Chondrocyte (in vitro differentiated cells): ENCODE results near the gene ZBTB49. TPM values are rescaled to one million over a fixed set of nuclear protein-coding genes. Genes with fewer than 3 reads are reported as not detected.

Experiments
- DNase-seq: peaks from one replicate; pipeline ENCODE4 v3.0.0; 2021; ENCODE audit warnings: mixed read lengths, low spot score
- H3K27ac Mint-ChIP-seq: one replicate; pipeline ENCODE4 v1.8.0; 2021; ENCODE audit warnings: mild to moderate bottlenecking, moderate library complexity, mixed read lengths; ENCODE audit not compliant: unreplicated experiment
- H3K27me3 Mint-ChIP-seq: 2 replicates; pipeline ENCODE4 v1.8.0; 2021; ENCODE audit warnings: low read depth, mixed read lengths
- H3K36me3 Mint-ChIP-seq: 2 replicates; pipeline ENCODE4 v1.8.0; 2021; ENCODE audit warnings: low read depth, mixed read lengths
- H3K4me1 Mint-ChIP-seq: 2 replicates; pipeline ENCODE4 v1.8.0; 2021; ENCODE audit warnings: low read depth, mild to moderate bottlenecking, mixed read lengths
- H3K4me3 Mint-ChIP-seq: one replicate; pipeline ENCODE4 v1.8.0; 2021; ENCODE audit warnings: mild to moderate bottlenecking, moderate library complexity, mixed read lengths; ENCODE audit not compliant: unreplicated experiment
- H3K9me3 Mint-ChIP-seq: 2 replicates; pipeline ENCODE4 v1.8.0; 2021; ENCODE audit warnings: low read depth, mixed read lengths
- total RNA-seq: library from RNA; stranded (reverse); gene quantifications from 3 replicates; pipeline ENCODE4 v1.2.1, GENCODE V29; 2021
- TF ChIP-seq, protein P1 (sequence below): fragments of 200-600 bp; sonication (generic); IDR thresholded peaks from 2 replicates; pipeline ENCODE4 v1.5.0; 2021; ENCODE audit warnings: antibody characterized with exemption, mild to moderate bottlenecking, moderate library complexity

The ZBTB49 gene
- total RNA-seq, 1 donor from 2014 or later, result 4.3 TPM

DNA sequence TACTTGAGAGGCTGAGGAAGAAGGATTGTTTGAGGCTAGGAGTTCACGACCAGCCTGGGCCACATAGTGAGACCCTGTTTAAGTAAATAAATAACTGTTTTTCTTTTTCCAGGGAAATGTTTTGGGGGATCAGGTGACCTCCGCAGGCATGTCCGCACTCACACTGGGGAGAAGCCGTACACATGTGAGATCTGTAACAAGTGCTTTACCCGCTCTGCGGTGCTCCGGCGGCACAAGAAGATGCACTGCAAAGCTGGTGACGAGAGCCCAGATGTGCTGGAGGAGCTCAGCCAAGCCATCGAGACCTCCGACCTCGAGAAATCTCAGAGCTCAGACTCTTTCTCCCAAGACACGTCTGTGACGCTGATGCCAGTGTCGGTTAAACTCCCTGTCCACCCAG is 30.5 kb downstream of the ZBTB49 start:
- Mint-ChIP-seq H3K27ac (no peak overlapping the region), H3K9me3 (no peaks in the 10 kb centered on the region), H3K27me3 (no peaks in the 10 kb centered on the region), H3K4me1 (peaks cover 3% of the 10 kb centered on the region), H3K4me3 (no peak overlapping the region), H3K36me3 (peaks cover 30% of the 10 kb centered on the region)
- peak; percentile 52 for DNase-seq
- TF ChIP-seq, protein P1, sequence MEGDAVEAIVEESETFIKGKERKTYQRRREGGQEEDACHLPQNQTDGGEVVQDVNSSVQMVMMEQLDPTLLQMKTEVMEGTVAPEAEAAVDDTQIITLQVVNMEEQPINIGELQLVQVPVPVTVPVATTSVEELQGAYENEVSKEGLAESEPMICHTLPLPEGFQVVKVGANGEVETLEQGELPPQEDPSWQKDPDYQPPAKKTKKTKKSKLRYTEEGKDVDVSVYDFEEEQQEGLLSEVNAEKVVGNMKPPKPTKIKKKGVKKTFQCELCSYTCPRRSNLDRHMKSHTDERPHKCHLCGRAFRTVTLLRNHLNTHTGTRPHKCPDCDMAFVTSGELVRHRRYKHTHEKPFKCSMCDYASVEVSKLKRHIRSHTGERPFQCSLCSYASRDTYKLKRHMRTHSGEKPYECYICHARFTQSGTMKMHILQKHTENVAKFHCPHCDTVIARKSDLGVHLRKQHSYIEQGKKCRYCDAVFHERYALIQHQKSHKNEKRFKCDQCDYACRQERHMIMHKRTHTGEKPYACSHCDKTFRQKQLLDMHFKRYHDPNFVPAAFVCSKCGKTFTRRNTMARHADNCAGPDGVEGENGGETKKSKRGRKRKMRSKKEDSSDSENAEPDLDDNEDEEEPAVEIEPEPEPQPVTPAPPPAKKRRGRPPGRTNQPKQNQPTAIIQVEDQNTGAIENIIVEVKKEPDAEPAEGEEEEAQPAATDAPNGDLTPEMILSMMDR, result no peak

DNA sequence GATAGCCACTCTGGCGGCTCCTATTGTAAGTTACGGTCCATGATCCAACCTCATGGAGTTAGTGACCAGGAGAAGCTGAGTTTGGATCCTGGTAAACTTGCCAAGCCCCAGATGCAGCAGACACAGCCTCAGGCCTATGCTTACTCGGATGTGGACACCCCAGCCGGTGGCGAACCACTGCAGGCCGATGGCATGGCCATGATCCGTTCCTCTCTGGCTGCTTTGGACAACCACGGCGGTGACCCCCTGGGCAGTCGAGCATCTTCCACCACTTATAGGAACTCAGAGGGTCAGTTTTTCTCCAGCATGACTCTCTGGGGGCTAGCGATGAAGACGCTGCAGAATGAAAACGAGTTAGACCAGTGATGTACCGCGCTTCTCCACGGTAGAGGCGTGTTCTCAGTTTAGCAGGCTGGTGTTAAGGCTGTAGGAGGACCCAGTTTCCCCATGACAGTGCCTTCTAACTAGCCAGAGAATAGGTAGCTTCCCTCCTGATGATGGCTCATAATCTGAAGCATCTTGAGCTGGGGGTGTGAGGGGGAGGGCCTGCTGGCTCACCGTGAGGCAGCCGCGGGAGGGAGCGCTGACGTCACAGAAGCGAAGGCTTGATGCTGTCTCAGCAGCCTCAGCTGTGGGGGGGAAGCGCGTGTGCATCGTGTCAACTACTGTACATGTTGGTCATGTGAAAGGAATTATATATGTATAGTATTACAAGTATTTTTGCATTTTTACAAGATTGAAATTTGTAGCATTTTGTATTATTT is 31.1 kb downstream of the ZBTB49 start:
- Mint-ChIP-seq H3K4me3 (no peak overlapping the region), H3K4me1 (peaks cover 3% of the 10 kb centered on the region), H3K9me3 (no peaks in the 10 kb centered on the region), H3K36me3 (peaks cover 30% of the 10 kb centered on the region), H3K27me3 (no peaks in the 10 kb centered on the region), H3K27ac (no peak overlapping the region)
- TF ChIP-seq, protein P1, result no peak
- peak; percentile 69 for DNase-seq

DNA sequence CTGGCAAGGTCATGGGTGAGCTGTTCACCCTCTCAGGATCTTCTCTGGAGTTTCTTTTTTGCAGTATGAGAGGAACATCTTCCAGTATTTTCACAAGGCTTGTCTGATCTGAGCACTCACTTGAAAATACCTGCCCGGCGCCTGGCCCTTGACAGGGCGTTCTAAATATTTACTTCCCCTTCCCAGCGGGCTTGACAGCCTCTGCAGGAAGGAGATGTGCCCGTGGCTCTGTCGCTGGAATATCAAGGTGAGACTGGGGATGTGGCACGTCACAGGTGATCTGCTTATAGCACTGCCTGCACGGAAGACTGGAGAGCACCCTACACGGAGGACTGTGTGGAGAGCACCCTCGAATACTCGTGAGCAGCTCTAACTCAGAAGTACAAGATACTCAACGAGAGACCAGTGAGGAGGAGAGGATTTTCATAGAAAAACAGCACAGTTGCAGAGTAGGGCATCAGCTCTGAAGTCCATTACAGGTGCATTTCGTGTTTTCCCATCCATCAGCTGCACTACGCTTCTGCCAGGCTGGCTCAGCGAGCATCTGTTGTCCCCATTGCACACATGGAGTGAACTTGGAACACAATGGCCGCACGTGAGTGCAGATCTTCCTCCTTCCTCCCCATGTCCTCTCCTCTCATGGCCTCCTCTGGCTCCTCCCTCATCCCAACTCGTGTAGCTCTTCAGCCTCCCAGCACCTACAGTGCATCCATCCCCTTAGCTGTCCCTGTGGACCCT is 32.1 kb downstream of the ZBTB49 start:
- no peaks in the 10 kb centered on the region for H3K27me3 Mint-ChIP-seq
- DNase-seq, result peak; percentile 49
- no peaks in the 10 kb centered on the region for H3K9me3 Mint-ChIP-seq
- peaks cover 26% of the 10 kb centered on the region for H3K36me3 Mint-ChIP-seq
- peaks cover 3% of the 10 kb centered on the region for H3K4me1 Mint-ChIP-seq
- TF ChIP-seq, protein P1, result no peak
- H3K27ac Mint-ChIP-seq, result no peak overlapping the region
- H3K4me3 Mint-ChIP-seq, result no peak overlapping the region

DNA sequence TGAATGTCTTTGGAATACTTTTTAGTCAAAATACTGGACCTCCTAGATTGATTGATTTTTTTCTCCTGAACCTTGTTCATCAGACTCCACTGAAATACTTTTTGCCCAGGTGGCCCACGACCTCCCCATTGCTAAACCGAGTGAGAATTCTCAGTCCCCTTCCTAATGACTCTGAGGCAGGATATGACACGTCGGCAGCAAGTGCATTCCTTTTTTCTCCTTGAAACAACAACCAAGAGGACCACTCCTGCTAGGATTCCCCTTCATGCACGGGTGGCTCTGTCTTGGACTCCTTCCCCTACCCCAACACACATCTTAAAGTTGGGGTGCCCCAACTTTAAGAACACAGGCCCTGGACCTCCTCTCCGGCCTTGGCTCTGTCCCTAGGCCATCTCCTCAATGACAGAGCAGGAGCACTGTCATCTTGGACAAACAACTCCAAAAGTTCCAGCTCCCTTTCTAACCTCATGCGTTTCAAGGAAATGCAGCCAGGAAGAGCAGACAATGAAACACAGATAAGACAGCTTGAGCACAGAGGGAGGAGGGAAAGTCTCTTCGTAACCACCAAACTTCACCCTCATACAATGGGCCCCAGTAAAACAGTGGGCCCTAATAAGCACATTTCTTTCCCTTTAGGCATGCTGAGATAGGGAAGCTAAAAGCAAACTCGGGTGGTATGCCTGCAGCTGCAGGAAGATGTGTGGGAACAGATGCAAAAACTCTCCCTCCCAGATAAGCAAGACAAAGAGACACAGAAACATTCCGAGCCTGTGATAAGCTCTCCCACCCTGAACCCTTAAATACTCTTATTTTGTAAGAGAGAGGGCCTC is 33.9 kb downstream of the ZBTB49 start:
- Mint-ChIP-seq H3K36me3 (peaks cover 25% of the 10 kb centered on the region), H3K4me1 (peaks cover 3% of the 10 kb centered on the region), H3K27me3 (no peaks in the 10 kb centered on the region), H3K9me3 (no peaks in the 10 kb centered on the region), H3K27ac (no peak overlapping the region), H3K4me3 (no peak overlapping the region)
- TF ChIP-seq, protein P1, result no peak
- peak; percentile 13 for DNase-seq

DNA sequence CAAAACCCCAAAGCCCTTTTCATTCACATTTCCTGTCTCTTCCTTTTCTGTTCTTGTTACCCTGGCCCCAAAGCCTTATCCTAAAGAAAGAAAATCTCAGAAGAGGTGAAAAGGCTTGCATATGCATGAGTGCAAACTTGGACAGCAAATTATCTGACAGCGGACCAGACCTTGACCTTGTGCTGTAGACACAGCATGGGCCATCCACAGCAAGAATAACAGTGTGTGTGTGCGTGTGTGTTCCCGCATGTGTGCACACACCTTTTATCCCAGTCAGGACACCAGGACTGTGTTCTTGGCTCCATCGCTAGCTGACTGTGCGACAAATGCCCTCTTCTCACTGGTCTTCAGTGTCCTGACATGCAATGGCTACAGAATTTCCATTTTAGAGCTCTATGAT is 35.3 kb downstream of the ZBTB49 start:
- H3K4me1 Mint-ChIP-seq, result peaks cover 3% of the 10 kb centered on the region

More for the DNA sequence above, 35.3 kb downstream of the ZBTB49 start:
- Mint-ChIP-seq H3K36me3 (peaks cover 25% of the 10 kb centered on the region), H3K27ac (no peak overlapping the region), H3K27me3 (no peaks in the 10 kb centered on the region), H3K4me3 (no peak overlapping the region), H3K9me3 (peaks cover 4% of the 10 kb centered on the region)
- peak; percentile 13 for DNase-seq
- TF ChIP-seq, protein P1, result no peak
